ENCODE results near the gene MAPK8IP1.
"Not testable (repeated sequence)": the region's sequence is repeated elsewhere in the genome, so short reads cannot be mapped to it uniquely, and the experiment has no call there.

MAPK8IP1 gene

GRCh38 chr11:45902452-45903380 is 17.3 kb downstream of the MAPK8IP1 start:
- no peak for TF ChIP-seq CTCF (conservative IDR thresholded peaks at IDR 0.05; ENCODE audit: low read depth, low read length)
- DNase-seq (ENCODE audit: low read depth) = no peak
- H3K4me3 ChIP-seq (ENCODE audit: low read depth, low read length) = no peak overlapping the region

GRCh38 chr11:45904309-45904915 is 19.0 kb downstream of the MAPK8IP1 start:
- no peak for TF ChIP-seq CTCF (conservative IDR thresholded peaks at IDR 0.05; ENCODE audit: low read depth, low read length)
- no peak overlapping the region for H3K4me3 ChIP-seq (ENCODE audit: low read depth, low read length)
- DNase-seq (ENCODE audit: low read depth) = no peak

- no peak for DNase-seq (ENCODE audit: low read depth)
- no peak for TF ChIP-seq CTCF (conservative IDR thresholded peaks at IDR 0.05; ENCODE audit: low read depth, low read length)
- no peak overlapping the region for H3K4me3 ChIP-seq (ENCODE audit: low read depth, low read length)
Measured at GRCh38 chr11:45905095-45905494, 19.6 kb downstream of the MAPK8IP1 start.

GRCh38 chr11:45905576-45905975 is 20.1 kb downstream of the MAPK8IP1 start:
- DNase-seq (ENCODE audit: low read depth); H3K4me3 ChIP-seq (ENCODE audit: low read depth, low read length): not testable (repeated sequence)

- TF ChIP-seq CTCF (conservative IDR thresholded peaks at IDR 0.05; ENCODE audit: low read depth, low read length) = no peak
- no peak for DNase-seq (ENCODE audit: low read depth)
Measured at GRCh38 chr11:45906096-45906682, 20.7 kb downstream of the MAPK8IP1 start.

GRCh38 chr11:45906965-45907611 is 21.6 kb downstream of the MAPK8IP1 start, which contains the start of gene FREY1:
Gene FREY1, minus strand, starts transcription at chr11:45907271. Its CDS starts 26 bp downstream, at chr11:45907245.
- no peak for DNase-seq (ENCODE audit: low read depth)
- TF ChIP-seq CTCF (conservative IDR thresholded peaks at IDR 0.05; ENCODE audit: low read depth, low read length) = no peak
- no peak within 1 kb of the TSS for H3K4me3 ChIP-seq (ENCODE audit: low read depth, low read length)

More at GRCh38 chr11:45906096-45906682, 20.7 kb downstream of the MAPK8IP1 start:
- no peak overlapping the region for H3K4me3 ChIP-seq (ENCODE audit: low read depth, low read length)

GRCh38 chr11:45907911-45908370 is 22.5 kb downstream of the MAPK8IP1 start:
- TF ChIP-seq CTCF (conservative IDR thresholded peaks at IDR 0.05; ENCODE audit: low read depth, low read length) = no peak
- DNase-seq (ENCODE audit: low read depth) = no peak
- no peak overlapping the region for H3K4me3 ChIP-seq (ENCODE audit: low read depth, low read length)

Measured in choroid plexus epithelial cell (primary cell).